Mammary epithelial cell (primary cell): ENCODE data around the gene VPS8.

ENCODE experiments used
- CTCF ChIP-seq, 2 donors: IDR thresholded peaks in 1 of 2; conservative IDR thresholded peaks in 1 of 2; 2 replicates each; pipeline ENCODE4 v1.5.1; 2011 to 2012; ENCODE audit warnings: inconsistent platforms in 2 of 2, low read length in 2 of 2, mild to moderate bottlenecking in 2 of 2, control low read depth in 1 of 2, low read depth in 1 of 2; ENCODE audit not compliant: insufficient read depth in 1 of 2; ENCODE audit errors: extremely low read depth in 1 of 2
- EZH2 ChIP-seq: IDR thresholded peaks from 2 replicates; pipeline ENCODE4 v1.6.1; 2012; ENCODE audit warnings: low read length, inconsistent platforms, borderline replicate concordance

- no peak for TF ChIP-seq EZH2
- no peak for TF ChIP-seq CTCF (conservative IDR thresholded peaks at IDR 0.05 in 1 of 2, IDR thresholded peaks at IDR 0.05 in 1 of 2; ENCODE audit: extremely low read depth in 1 of 2, insufficient read depth in 1 of 2, low read depth in 1 of 2, low read length in 2 of 2)
These were observed 106.8 kb downstream of the VPS8 start for GRCh38 chr3:184918750-184919149.
